Measurements from ENCODE around the gene CAPN14.
A peak's percentile ranks its signal among the peaks of the same experiment; 100 is the strongest.
"Not testable (repeated sequence)": the region's sequence is repeated elsewhere in the genome, so short reads cannot be mapped to it uniquely, and the experiment has no call there.

Gene CAPN14

GRCh38 chr2:31196622-31197021 lies 20.7 kb downstream of the CAPN14 start:
- DNase-seq (ENCODE audit: low read depth in 3 of 3), result no peak

- DNase-seq (ENCODE audit: low read depth in 3 of 3), result no peak
These were observed 23.5 kb downstream of the CAPN14 start for GRCh38 chr2:31193806-31194205.

GRCh38 chr2:31192851-31193392 lies 24.4 kb downstream of the CAPN14 start:
- DNase-seq (ENCODE audit: low read depth in 3 of 3), result no peak

- DNase-seq (ENCODE audit: low read depth in 3 of 3), result no peak
These were observed 24.9 kb downstream of the CAPN14 start for GRCh38 chr2:31192396-31192795.

GRCh38 chr2:31191931-31192330 lies 25.4 kb downstream of the CAPN14 start:
- DNase-seq (ENCODE audit: low read depth in 3 of 3), result no peak

- no peak for DNase-seq (ENCODE audit: low read depth in 3 of 3)
These were observed 27.1 kb downstream of the CAPN14 start for GRCh38 chr2:31190188-31190587.

GRCh38 chr2:31189141-31189540 lies 28.2 kb downstream of the CAPN14 start:
- no peak for DNase-seq (ENCODE audit: low read depth in 3 of 3)

- no peak for DNase-seq (ENCODE audit: low read depth in 3 of 3)
These were observed 29.2 kb downstream of the CAPN14 start for GRCh38 chr2:31188131-31188530.

- no peak for DNase-seq (ENCODE audit: low read depth in 3 of 3)
These were observed 30.1 kb downstream of the CAPN14 start for GRCh38 chr2:31187166-31187565.

GRCh38 chr2:31183973-31184372 lies 33.3 kb downstream of the CAPN14 start:
- DNase-seq (ENCODE audit: low read depth in 3 of 3), result not testable (repeated sequence)

GRCh38 chr2:31176742-31177141 lies 40.6 kb downstream of the CAPN14 start:
- no peak for DNase-seq (ENCODE audit: low read depth in 3 of 3)

GRCh38 chr2:31171142-31171541 lies 46.2 kb downstream of the CAPN14 start:
- DNase-seq (ENCODE audit: low read depth in 3 of 3), result no peak

- DNase-seq (ENCODE audit: low read depth in 3 of 3), result peak; percentile 14 to 32 (median 28)
These were observed 47.1 kb downstream of the CAPN14 start for GRCh38 chr2:31170071-31170698.

GRCh38 chr2:31168291-31168690 lies 49.0 kb downstream of the CAPN14 start:
- no peak for DNase-seq (ENCODE audit: low read depth in 3 of 3)

- DNase-seq (ENCODE audit: low read depth in 3 of 3), result no peak
These were observed 50.4 kb downstream of the CAPN14 start for GRCh38 chr2:31166925-31167324.

GRCh38 chr2:31163011-31163539 lies 54.2 kb downstream of the CAPN14 start:
- no peak for DNase-seq (ENCODE audit: low read depth in 3 of 3)

GRCh38 chr2:31161637-31162036 lies 55.7 kb downstream of the CAPN14 start:
- no peak for DNase-seq (ENCODE audit: low read depth in 3 of 3)

- no peak for DNase-seq (ENCODE audit: low read depth in 3 of 3)
These were observed 65.8 kb downstream of the CAPN14 start for GRCh38 chr2:31151501-31151900.

- DNase-seq (ENCODE audit: low read depth in 3 of 3), result no peak
These were observed 67.1 kb downstream of the CAPN14 start for GRCh38 chr2:31150120-31150670.

GRCh38 chr2:31148514-31148913 lies 68.8 kb downstream of the CAPN14 start:
- DNase-seq (ENCODE audit: low read depth in 3 of 3), result no peak

GRCh38 chr2:31147645-31148044 lies 69.7 kb downstream of the CAPN14 start:
- no peak for DNase-seq (ENCODE audit: low read depth in 3 of 3)

GRCh38 chr2:31142110-31142509 lies 75.2 kb downstream of the CAPN14 start:
- DNase-seq (ENCODE audit: low read depth in 3 of 3), result no peak

- no peak for DNase-seq (ENCODE audit: low read depth in 3 of 3)
These were observed 75.8 kb downstream of the CAPN14 start for GRCh38 chr2:31141443-31142085.
